Lower leg skin (tissue), 3 donors: ENCODE measurements around the gene IGFL4.

Experiments used
- POLR2A ChIP-seq, 2 donors: fragments of 450-650 bp; IDR thresholded peaks; one replicate each; pipeline ENCODE4 v1.6.1; 2016 to 2017; ENCODE audit warnings: antibody characterized with exemption in 2 of 2, mild to moderate bottlenecking in 1 of 2, moderate library complexity in 1 of 2
- TF ChIP-seq, protein P1 (sequence below), 3 donors: fragments of 450-650 bp; IDR thresholded peaks; one replicate each; pipeline ENCODE4 v1.5.1; 2016; ENCODE audit warnings: antibody characterized with exemption in 3 of 3, mild to moderate bottlenecking in 3 of 3, moderate library complexity in 2 of 3

DNA sequence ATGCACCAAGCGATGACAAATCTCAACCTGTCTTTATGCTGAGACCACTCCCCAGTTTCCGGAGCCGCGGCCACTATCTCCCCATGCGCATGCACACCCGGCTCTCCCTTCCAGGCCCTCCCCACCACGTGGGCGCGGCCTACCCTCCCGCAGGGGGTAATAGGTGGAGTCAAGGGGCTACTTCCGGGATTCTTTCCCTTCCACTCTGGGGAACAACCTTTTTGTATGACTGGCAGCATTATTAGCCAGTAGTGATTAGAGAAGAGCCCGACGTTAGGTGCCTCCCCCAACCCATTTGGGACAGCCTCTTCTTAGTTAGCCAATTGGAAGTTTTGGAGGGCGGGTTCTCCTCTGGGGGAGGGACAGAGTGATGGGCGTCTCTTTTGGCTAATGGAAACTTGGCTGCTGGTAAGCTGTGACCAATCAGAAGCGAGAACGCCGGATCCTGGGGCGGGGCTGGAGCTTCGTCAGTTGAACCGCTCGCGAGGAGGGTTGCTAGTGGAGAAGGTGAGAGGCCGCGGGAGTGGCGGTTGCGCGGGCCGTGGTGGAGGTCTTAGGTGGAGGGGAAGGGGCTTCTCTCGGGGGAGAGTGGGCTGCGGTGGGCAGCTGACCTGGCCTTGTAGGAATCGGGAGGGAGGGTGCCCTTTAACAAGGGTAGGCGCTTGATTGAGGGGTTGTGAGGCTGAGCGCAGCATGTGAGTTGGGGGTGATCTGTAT lies 45.6 kb downstream of the IGFL4 start, which contains the start of gene CCDC61:
- TF ChIP-seq, protein P1, sequence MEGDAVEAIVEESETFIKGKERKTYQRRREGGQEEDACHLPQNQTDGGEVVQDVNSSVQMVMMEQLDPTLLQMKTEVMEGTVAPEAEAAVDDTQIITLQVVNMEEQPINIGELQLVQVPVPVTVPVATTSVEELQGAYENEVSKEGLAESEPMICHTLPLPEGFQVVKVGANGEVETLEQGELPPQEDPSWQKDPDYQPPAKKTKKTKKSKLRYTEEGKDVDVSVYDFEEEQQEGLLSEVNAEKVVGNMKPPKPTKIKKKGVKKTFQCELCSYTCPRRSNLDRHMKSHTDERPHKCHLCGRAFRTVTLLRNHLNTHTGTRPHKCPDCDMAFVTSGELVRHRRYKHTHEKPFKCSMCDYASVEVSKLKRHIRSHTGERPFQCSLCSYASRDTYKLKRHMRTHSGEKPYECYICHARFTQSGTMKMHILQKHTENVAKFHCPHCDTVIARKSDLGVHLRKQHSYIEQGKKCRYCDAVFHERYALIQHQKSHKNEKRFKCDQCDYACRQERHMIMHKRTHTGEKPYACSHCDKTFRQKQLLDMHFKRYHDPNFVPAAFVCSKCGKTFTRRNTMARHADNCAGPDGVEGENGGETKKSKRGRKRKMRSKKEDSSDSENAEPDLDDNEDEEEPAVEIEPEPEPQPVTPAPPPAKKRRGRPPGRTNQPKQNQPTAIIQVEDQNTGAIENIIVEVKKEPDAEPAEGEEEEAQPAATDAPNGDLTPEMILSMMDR (IDR thresholded peaks at IDR 0.05), result no peak
- TF ChIP-seq POLR2A (IDR thresholded peaks at IDR 0.05), result no peak
